ENCODE measurements around the gene PRDM16.

Gene PRDM16

DNA sequence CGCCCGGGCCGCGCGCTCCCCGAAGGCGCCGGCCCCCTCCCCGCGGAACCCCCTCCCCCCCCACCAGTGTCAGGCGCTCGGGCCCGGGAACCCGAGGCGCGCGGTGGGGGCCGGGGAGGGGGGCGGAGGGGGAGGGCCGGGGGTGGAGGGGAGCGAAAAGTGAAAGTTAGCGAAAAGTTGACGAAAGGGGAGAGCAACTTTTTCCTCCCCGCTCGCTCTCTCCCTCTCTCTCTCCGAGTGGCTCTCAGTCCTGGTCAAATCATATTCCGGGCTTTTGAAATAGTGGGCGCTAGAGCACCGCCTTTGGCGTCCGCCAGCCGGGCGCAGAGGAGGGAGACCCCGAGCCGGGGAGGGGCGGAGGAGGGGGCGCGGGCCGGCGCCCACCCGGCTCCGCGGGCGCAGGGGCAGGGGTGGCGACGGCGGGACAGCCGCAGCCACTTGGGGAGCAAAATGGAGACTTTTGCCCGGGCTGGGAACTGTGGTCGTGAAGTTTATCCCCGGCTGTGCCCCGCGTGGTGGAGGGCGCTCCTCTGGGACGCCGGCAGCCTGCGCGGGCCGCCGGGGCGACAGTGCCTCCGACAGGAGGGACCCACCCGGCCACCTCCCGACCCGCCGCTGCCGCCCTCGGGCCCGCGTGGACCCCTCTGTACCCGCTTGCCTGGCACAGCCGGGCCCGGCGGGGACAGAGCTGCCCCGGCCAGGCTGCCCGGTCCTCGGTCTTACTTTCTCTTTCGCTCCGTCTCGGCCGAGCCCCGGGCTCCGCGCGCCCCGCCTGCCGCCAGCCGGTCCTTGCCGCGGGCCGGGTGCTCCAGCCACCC is 697 bp downstream of the PRDM16 start:
- Histone ChIP-seq H2BK120ac (ENCODE audit: low read depth, low read length) (peak overlapping the region; percentile 98), H3K27ac (replicated peaks; ENCODE audit: low read length) (no peak overlapping the region), H2BK12ac (ENCODE audit: low read length) (no peak overlapping the region), H3K9ac (ENCODE audit: low read depth, low read length, poor library complexity) (peak overlapping the region; percentile 80), H3K14ac (ENCODE audit: low read length) (peak overlapping the region; percentile 14), H2BK5ac (ENCODE audit: low read length) (peak overlapping the region; percentile 59), H3K79me1 (ENCODE audit: low read depth, low read length) (peaks cover 28% of the 10 kb centered on the region), H3K27me3 (ENCODE audit: control insufficient read depth in 3 of 3, insufficient read depth in 3 of 3, low read depth in 1 of 3, low read length in 3 of 3) (peaks cover 46 to 91% (median 83%) of the 10 kb centered on the region in 3 experiments), H2AK5ac (ENCODE audit: low read depth, low read length) (peak overlapping the region; percentile 98), H2AFZ (ENCODE audit: low read length) (peak overlapping the region; percentile 78), H2BK15ac (ENCODE audit: low read length) (no peak overlapping the region), H4K91ac (ENCODE audit: low read depth, low read length, poor library complexity) (no peak overlapping the region), H3K4ac (ENCODE audit: low read length) (no peak overlapping the region), H3K18ac (ENCODE audit: low read length) (peak overlapping the region; percentile 96), H3K23ac (ENCODE audit: low read depth, low read length, poor library complexity) (no peak overlapping the region), H3K4me3 (ENCODE audit: low read length in 2 of 2) (peak overlapping the region; percentile 13 to 88), H3K36me3 (replicated peaks in 1 of 2; ENCODE audit: control insufficient read depth in 2 of 2, insufficient read depth in 2 of 2, low read length in 2 of 2) (no peaks in the 10 kb centered on the region), H3K9me3 (replicated peaks in 1 of 2; ENCODE audit: control insufficient read depth in 2 of 2, insufficient read depth in 1 of 2, low read depth in 1 of 2, low read length in 2 of 2) (peaks cover 0 to 3% of the 10 kb centered on the region in 2 donors), H3K4me2 (ENCODE audit: insufficient read depth, low read length, poor library complexity, severe bottlenecking) (peak overlapping the region; percentile 93), H3K4me1 (ENCODE audit: control insufficient read depth in 2 of 2, insufficient read depth in 1 of 2, low read depth in 1 of 2, low read length in 2 of 2) (peaks cover 0 to 34% of the 10 kb centered on the region in 2 donors), H4K8ac (ENCODE audit: low read depth, low read length) (no peak overlapping the region)
- no peak for DNase-seq (ENCODE audit: low spot score)
- no CpG with 5 or more reads among the region's 91 CpGs for WGBS, 2 donors (ENCODE audit: extremely low coverage in 2 of 2, insufficient read length in 2 of 2, insufficient replicate concordance in 1 of 2)

DNA sequence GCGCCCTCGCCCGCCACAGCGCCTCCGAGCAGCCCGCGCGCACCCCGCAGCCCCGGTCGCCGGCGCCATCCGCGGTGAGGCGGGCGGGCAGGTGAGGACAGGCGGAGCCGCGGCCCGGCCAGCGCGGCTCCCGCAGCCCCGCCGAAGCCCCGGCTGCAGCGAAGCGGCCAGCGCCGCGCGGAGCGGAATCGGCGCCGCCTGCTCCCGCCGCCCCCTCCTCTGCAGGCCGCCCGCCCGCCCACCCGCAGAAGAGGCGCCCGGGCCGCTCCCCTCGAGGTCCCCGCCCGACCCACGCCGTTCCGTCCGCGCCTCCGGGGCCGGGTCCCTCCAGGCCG is 1.3 kb downstream of the PRDM16 start:
- Histone ChIP-seq H3K36me3 (replicated peaks in 1 of 2; ENCODE audit: control insufficient read depth in 2 of 2, insufficient read depth in 2 of 2, low read length in 2 of 2) (no peaks in the 10 kb centered on the region), H3K4ac (ENCODE audit: low read length) (no peak overlapping the region), H3K79me1 (ENCODE audit: low read depth, low read length) (peaks cover 29% of the 10 kb centered on the region), H4K8ac (ENCODE audit: low read depth, low read length) (no peak overlapping the region), H3K4me2 (ENCODE audit: insufficient read depth, low read length, poor library complexity, severe bottlenecking) (peak overlapping the region; percentile 83), H2BK120ac (ENCODE audit: low read depth, low read length) (peak overlapping the region; percentile 98), H3K14ac (ENCODE audit: low read length) (no peak overlapping the region), H3K9ac (ENCODE audit: low read depth, low read length, poor library complexity) (peak overlapping the region; percentile 80), H2BK15ac (ENCODE audit: low read length) (peak overlapping the region; percentile 99), H3K9me3 (replicated peaks in 1 of 2; ENCODE audit: control insufficient read depth in 2 of 2, insufficient read depth in 1 of 2, low read depth in 1 of 2, low read length in 2 of 2) (peaks cover 0 to 3% of the 10 kb centered on the region in 2 donors), H3K18ac (ENCODE audit: low read length) (peak overlapping the region; percentile 99), H3K27me3 (ENCODE audit: control insufficient read depth in 3 of 3, insufficient read depth in 3 of 3, low read depth in 1 of 3, low read length in 3 of 3) (peaks cover 41 to 91% (median 79%) of the 10 kb centered on the region in 3 experiments), H2AK5ac (ENCODE audit: low read depth, low read length) (peak overlapping the region; percentile 100), H3K4me1 (ENCODE audit: control insufficient read depth in 2 of 2, insufficient read depth in 1 of 2, low read depth in 1 of 2, low read length in 2 of 2) (peaks cover 0 to 36% of the 10 kb centered on the region in 2 donors), H3K4me3 (ENCODE audit: low read length in 2 of 2) (peak overlapping the region in 1 of 2 donors; percentile 88), H4K91ac (ENCODE audit: low read depth, low read length, poor library complexity) (no peak overlapping the region), H3K27ac (replicated peaks; ENCODE audit: low read length) (no peak overlapping the region), H3K23ac (ENCODE audit: low read depth, low read length, poor library complexity) (peak overlapping the region; percentile 98), H2BK12ac (ENCODE audit: low read length) (no peak overlapping the region), H2AFZ (ENCODE audit: low read length) (peak overlapping the region; percentile 78), H2BK5ac (ENCODE audit: low read length) (peak overlapping the region; percentile 59)
- DNase-seq (ENCODE audit: low spot score), result no peak
- WGBS, 2 donors (ENCODE audit: extremely low coverage in 2 of 2, insufficient read length in 2 of 2, insufficient replicate concordance in 1 of 2), result no CpG with 5 or more reads among the region's 57 CpGs

DNA sequence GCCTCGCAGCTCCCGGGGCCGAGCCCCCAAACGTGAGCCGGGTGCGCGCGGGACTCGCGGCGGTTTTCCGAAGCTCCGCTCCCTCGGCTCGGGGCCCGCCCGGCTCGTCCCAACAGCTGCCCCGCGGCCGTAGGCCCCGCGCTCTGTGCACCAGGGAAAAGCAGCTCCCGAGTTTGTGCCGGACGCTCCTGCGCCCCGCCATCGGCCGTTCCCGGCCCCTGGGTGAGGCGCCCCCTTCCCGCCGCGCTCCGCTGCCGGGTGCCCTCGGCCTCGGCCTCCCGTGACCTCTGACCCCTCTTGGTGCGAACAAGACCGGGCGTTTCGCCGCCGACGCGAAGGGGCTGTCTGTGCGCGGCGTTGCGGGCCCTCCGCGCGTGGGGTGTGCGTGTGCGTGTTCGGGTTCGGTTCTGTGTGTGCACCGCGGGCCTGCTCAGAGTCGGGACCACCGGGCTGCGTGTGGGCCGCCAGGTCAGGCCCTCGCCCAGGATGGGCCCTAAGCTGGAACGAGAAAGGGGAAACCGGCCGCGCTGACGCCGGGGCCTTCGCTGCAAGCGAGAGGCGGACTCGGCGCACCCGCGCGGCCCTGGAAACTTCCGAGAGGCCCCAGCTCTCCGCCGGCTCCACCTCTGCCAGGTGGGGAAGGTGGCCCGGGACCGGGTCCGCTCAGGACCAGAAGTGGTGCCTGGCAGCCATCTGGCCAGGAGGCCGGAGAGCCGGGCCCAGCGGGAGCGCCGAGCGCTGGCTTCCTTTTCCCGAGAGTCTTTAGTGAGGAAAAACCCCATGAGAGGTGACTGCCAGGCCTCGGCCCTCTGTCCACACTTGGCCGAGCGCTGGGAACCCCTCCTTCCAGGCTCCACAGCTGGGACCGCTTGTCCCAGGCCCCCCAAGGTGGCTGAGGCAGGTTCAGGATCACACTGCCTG is 1.9 kb downstream of the PRDM16 start:
- Histone ChIP-seq H3K14ac (ENCODE audit: low read length) (peak overlapping the region; percentile 89), H4K8ac (ENCODE audit: low read depth, low read length) (peak overlapping the region; percentile 72), H2BK15ac (ENCODE audit: low read length) (peak overlapping the region; percentile 99), H3K4ac (ENCODE audit: low read length) (peak overlapping the region; percentile 66), H3K4me1 (ENCODE audit: control insufficient read depth in 2 of 2, insufficient read depth in 1 of 2, low read depth in 1 of 2, low read length in 2 of 2) (peaks cover 0 to 37% of the 10 kb centered on the region in 2 donors), H2AFZ (ENCODE audit: low read length) (peak overlapping the region; percentile 13), H3K27ac (replicated peaks; ENCODE audit: low read length) (no peak overlapping the region), H3K9ac (ENCODE audit: low read depth, low read length, poor library complexity) (peak overlapping the region; percentile 90), H3K36me3 (replicated peaks in 1 of 2; ENCODE audit: control insufficient read depth in 2 of 2, insufficient read depth in 2 of 2, low read length in 2 of 2) (no peaks in the 10 kb centered on the region), H2BK5ac (ENCODE audit: low read length) (peak overlapping the region; percentile 59), H3K4me3 (ENCODE audit: low read length in 2 of 2) (peak overlapping the region in 1 of 2 donors; percentile 80), H4K91ac (ENCODE audit: low read depth, low read length, poor library complexity) (no peak overlapping the region), H3K4me2 (ENCODE audit: insufficient read depth, low read length, poor library complexity, severe bottlenecking) (peak overlapping the region; percentile 81), H3K27me3 (ENCODE audit: control insufficient read depth in 3 of 3, insufficient read depth in 3 of 3, low read depth in 1 of 3, low read length in 3 of 3) (peaks cover 40 to 91% (median 75%) of the 10 kb centered on the region in 3 experiments), H3K79me1 (ENCODE audit: low read depth, low read length) (peaks cover 33% of the 10 kb centered on the region), H2BK120ac (ENCODE audit: low read depth, low read length) (peak overlapping the region; percentile 98), H3K18ac (ENCODE audit: low read length) (peak overlapping the region; percentile 99), H2AK5ac (ENCODE audit: low read depth, low read length) (peak overlapping the region; percentile 100), H3K23ac (ENCODE audit: low read depth, low read length, poor library complexity) (peak overlapping the region; percentile 98), H2BK12ac (ENCODE audit: low read length) (peak overlapping the region; percentile 97), H3K9me3 (replicated peaks in 1 of 2; ENCODE audit: control insufficient read depth in 2 of 2, insufficient read depth in 1 of 2, low read depth in 1 of 2, low read length in 2 of 2) (peaks cover 0 to 3% of the 10 kb centered on the region in 2 donors)
- DNase-seq (ENCODE audit: low spot score), result no peak
- WGBS, 2 donors (ENCODE audit: extremely low coverage in 2 of 2, insufficient read length in 2 of 2, insufficient replicate concordance in 1 of 2), result no CpG with 5 or more reads among the region's 97 CpGs

All from neuronal stem cell (in vitro differentiated cells).